ENCODE measurements around the gene EGFLAM.
"Not testable (repeated sequence)": the region's sequence is repeated elsewhere in the genome, so short reads cannot be mapped to it uniquely, and the experiment has no call there.

The EGFLAM gene

GRCh38 chr5:38379350-38379937, 121.1 kb downstream of the EGFLAM start:
- DNase-seq (ENCODE audit: low read depth): no peak

DNA sequence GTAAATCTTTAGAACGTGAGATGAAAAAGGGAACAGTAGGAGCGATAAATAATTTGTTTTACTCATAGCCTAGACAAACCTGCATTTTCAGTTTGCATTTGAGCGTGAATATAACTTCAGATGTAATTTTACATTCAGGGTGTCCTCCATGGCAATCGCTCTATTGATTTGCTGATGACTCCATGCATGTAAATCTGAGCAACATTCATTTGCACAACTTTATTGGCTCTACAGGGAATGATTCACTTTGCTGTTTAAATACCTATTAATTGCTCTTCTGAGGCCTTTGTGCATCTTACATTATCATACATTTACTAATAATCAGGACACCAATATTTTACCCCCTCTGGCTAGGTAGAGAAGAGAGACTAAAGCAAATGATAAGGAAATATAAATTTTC, 122.2 kb downstream of the EGFLAM start:
- DNase-seq (ENCODE audit: low read depth): no peak

DNA sequence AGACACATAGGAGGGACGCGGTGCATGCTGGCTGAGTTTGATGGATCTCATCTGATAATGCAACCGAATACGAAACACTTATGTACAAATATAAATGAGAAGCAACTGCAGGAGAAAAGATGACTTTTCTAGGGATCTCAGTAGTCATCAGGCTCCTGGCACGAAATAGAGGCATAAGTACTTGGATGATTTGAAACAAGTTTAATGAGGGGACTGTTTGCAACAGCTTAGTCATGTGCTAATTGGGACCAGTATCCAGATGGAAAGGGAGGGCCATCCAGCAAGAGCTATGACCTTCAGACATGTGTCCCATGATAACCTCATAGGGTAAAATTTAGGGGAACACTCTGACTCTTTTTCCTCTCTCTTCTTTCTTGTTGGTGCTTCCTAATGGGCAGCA, 123.0 kb downstream of the EGFLAM start:
- DNase-seq (ENCODE audit: low read depth): no peak

- no peak for DNase-seq (ENCODE audit: low read depth)
Observed at GRCh38 chr5:38382898-38383297, 124.5 kb downstream of the EGFLAM start.

DNA sequence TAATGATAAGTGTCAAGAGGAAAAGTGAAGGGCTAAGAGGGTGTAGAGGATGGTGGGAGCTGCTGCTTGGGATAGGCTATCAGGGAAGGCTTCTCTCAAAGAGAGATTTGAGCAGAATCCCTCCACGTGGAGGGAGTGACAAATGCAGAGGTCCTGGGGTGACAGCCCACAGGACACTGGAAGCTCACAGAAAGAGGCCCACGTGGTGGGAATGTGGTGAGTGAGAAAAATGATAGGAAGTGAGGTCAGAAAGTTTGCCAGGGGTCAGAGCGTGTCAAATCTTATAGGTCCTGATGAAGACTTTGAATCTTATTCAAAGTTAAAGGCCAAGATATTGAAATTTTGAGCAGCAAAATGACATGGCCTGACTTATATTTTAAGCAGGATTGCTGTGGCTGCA, 125.3 kb downstream of the EGFLAM start:
- no peak for DNase-seq (ENCODE audit: low read depth)

GRCh38 chr5:38384396-38384795, 126.0 kb downstream of the EGFLAM start:
- DNase-seq (ENCODE audit: low read depth): no peak

DNA sequence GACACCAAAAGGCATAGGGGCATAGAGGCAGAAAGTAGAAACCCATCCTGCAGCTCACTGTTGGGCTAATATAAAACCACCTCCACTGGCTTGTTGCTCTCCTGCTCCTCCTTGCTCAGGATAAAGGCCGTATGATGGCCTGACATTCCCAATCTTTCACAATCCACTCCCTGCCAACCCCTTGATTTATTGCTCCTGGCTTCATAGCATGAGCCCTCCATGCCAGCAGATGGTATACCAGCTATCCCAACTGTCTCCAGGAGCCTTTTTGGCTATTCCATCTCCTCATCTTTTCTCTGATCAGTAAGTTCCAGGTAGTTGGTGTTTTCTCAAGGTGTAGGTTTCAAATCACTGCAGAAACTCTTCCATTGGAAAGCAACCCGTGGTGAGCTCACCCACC, 128.8 kb downstream of the EGFLAM start:
- no peak for DNase-seq (ENCODE audit: low read depth)

GRCh38 chr5:38393636-38394035, 135.3 kb downstream of the EGFLAM start:
- DNase-seq (ENCODE audit: low read depth): no peak

DNA sequence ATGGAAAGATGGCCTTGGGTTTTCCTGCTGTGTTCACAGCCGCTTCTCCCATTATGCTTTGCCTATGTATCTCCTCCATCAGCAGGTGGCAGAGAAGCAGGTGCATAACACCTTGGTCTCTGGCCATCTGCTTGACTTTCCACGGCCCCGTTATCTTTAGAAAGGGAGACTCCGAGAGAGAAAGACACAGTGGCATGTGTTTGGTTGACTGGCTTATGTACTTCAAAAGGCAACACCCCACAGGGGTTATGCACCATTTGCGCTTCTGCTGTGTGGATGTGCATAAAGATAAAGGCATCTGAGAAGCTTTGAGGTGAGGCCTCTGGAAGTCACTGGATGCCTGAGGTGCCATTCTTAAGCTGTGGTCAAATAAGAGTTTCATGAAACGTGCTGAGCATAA, 138.4 kb downstream of the EGFLAM start:
- no peak for DNase-seq (ENCODE audit: low read depth)

DNA sequence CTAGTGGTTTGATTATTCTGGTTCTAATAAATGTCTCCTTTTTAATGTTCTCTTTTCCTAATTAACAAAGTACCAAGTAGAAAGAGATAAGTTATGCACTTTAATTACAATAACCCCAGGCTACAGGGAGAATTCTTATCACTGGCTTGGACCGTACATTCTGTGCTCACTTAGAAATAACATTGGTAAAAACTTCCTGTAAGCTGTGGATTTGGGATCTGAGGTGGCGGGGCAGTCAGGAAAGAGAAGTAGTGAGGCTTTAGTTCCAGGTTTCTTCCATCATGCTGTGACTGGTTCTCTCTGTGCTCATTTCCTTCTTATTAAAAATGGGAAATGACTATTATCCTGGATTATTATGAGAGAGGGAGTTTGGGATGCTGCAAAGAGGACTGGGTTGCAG, 142.0 kb downstream of the EGFLAM start:
- DNase-seq (ENCODE audit: low read depth): no peak

DNA sequence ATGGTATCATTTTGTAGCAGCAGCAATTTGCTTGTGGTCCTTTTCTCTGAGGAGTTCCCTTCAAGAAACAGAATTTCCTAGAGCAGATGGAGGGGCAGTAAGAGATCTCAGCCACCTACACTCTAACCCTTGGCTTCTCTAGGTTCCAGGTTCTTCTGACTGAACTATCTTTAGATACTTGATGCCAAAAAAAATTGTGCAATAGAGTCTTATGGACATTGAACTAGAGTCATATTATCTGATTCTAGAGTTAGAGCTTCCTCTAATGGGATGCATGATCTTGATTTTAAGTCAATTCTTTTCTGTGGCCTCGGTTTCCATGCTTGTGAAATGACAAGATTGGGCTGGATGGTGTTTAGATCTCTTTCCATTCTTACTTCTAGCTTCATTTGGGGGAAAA, 142.8 kb downstream of the EGFLAM start:
- DNase-seq (ENCODE audit: low read depth): no peak

GRCh38 chr5:38403406-38403805, 145.0 kb downstream of the EGFLAM start:
- no peak for DNase-seq (ENCODE audit: low read depth)

DNA sequence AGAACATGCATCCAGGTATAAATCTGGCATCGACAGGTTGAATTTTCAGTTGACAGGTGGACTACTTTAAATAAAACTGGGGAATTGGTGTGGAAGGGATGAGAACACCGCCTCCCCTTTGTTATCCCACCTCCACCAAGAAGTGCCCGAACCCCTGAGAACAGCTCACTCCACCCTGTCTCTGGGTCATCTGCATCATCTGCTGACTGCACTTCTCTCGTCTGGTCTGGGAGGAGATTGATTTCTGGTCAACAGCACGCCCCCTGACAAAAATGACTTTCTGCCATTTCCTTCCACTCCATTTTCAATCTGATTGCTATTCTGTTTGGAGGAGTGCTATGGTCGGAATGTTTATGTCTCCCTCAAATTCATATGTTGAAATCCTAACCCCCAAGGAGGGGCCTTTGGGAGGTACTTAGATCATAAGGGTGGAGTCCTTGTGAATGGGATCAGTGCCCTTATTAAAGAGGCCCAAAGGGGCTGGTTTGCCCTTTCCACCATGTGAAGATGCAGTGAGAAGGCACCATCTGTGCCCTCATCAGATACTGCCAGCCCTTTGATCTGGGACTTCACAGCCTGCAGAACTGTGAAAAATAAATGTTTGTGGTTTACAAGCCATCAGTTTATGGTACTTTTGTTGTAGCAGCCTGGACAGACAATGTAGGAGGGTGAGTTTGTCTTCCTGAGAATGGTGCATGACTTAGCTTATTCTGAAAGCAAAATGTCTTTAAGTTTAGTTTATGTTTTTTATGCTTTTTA, 145.7 kb downstream of the EGFLAM start:
- no peak for DNase-seq (ENCODE audit: low read depth)

DNA sequence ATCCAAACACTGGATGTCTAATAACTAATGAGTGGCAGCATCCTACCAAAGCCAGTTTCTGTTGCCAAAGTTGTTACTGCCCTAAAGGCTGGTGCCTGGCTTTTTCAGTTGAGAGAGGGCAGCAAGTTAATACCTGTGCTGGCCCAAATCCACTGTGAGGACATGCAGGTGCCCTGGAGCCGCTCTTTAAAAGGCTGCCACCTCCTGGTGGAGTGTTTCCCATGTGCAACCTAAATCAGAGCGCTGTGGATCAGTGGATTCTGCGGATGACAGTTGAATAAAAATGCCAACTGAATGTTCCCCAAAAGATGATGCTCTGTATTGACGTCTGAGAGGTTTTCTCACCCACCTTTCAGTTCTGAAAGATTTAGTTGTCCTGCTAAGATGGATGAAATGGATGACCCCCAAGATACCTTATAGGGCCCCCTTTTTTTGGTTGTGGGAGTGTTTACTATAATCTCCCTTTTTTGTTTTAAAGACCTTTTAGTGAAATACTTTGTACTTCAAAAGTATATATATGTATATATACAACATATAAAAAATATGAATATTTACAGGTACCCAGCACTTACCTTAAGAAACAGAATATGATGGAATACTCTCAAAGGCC, 146.4 kb downstream of the EGFLAM start:
- no peak for DNase-seq (ENCODE audit: low read depth)

DNA sequence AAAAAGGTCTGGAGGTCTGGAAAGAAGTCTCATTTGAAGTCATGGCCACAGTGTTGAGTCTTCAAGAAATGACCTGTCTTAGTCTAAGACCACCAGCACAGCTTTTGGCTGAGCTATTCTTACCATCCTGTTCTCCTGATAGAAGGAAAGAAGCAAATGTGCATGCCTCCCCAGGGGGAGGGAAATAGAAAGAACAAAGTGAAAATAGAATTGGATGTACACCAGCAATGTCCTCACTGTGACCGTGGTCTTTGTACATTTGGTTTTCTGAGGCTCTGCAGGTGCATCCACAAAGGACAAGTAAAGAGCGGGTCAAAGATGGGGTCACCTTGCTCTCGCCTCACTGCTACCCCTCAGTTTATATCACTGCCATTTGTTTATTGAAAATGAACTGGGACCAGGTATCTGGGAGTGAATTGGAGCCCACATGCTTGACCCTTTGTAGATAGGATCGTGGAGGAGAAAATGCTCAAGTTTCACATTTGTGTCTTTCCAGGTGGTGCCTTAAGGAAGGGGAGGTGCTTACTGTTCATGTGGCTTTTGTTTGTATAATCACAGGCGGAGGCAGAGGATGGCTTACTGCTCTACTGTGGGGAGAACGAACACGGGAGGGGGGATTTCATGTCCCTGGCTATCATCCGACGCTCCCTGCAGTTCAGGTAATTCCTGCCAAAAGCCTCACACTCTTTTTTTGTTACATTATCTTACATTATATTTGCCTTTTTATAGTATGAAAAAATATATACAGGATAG, 150.3 kb downstream of the EGFLAM start:
- no peak for DNase-seq (ENCODE audit: low read depth)

GRCh38 chr5:38410304-38410990, 152.1 kb downstream of the EGFLAM start:
- no peak for DNase-seq (ENCODE audit: low read depth)

DNA sequence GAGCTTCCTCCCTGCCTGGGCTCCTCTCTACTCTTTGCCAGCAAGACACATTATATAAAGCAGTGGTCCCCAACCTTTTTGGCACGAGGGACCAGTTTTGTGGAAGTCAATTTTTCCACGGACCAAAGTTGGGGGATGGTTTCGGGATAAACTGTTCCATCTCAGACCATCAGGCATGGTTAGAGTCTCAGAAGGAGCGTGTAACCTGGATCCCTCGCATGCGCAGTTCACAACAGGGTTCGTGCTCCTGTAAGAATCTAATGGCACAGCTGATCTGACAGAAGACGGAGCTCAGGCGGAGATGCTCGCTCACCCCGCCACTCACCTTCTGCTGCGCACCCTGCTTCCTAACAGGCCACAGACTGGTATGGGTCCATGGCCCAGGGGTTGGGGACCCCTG, 155.3 kb downstream of the EGFLAM start:
- no peak for DNase-seq (ENCODE audit: low read depth)

GRCh38 chr5:38414348-38414747, 156.0 kb downstream of the EGFLAM start:
- DNase-seq (ENCODE audit: low read depth): no peak

- DNase-seq (ENCODE audit: low read depth): not testable (repeated sequence)
Observed at GRCh38 chr5:38415772-38416171, 157.4 kb downstream of the EGFLAM start.

GRCh38 chr5:38417658-38418017, 159.3 kb downstream of the EGFLAM start:
- no peak for DNase-seq (ENCODE audit: low read depth)

DNA sequence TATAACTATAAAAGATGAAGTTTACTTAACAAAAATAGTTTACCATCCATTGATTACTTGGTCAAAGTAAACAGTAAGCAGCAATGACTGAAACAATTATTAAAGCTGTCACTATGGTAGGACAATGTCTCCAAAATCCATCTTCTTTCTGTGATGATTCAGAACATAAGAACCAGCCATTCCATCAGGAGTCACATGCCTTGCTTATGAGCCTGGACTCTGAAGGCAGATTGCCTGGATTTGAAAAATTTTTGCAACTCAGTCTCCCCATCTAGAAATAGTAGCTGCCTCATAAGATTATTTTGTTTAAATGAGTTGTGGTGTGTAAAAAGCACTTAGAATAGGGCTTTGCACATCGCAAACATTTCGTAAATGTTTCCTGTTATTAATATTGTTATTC, 161.9 kb downstream of the EGFLAM start:
- DNase-seq (ENCODE audit: low read depth): no peak

DNA sequence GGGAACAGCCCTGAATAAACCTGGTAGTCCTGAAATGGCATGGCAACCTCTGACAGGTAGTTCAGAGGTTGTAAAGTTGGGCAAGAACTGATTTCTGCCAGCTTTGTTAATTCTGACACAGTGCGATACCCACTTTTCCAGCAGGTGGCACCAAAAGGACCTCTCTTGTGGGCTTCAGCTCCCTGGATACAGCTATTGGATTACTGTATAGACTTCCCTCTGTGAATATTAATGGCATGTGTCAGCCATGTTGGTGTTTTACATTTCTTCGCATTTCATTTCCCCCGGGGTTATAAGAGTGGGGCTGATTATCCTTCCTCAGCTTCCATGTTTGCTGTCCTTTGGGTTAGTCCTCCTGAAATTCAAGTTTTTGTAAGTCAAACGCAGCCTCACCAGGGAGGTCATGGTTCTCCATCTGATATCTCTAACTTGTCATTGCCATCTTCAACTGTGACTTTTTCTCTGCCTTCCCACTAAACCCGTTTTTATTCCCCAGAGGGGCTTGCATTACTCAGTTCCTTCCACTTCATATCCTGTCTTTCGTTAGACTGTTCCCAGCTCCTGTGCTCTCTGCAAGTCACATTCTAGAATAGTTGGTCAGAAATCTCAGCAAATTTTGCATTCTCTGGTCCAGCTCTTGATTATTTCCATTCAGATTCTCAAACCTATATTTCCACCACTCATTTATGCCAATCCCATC, 162.5 kb downstream of the EGFLAM start:
- DNase-seq (ENCODE audit: low read depth): no peak

Data from T-helper 22 cell (primary cell).